RWPE2 (cell line): Measurements from ENCODE around the gene PPP1R16B.

Experiments used
- ATAC-seq: fragments of 200-7000 bp; cut with Tn5 transposase; 3 replicates; pipeline ENCODE4 v1.9.1; 2021; ENCODE audit warnings: low read depth
- DNase-seq: peaks from one replicate; pipeline ENCODE4 v3.0.0-alpha.2; 2020; ENCODE audit warnings: low spot score
- H3K27ac ChIP-seq: fragments of 450-650 bp; 2 replicates; pipeline ENCODE4 v1.5.1; 2017; ENCODE audit warnings: mild to moderate bottlenecking; ENCODE audit not compliant: poor library complexity, severe bottlenecking
- H3K27me3 ChIP-seq: fragments of 250-450 bp; sonication (Bioruptor Pico); 2 replicates; pipeline ENCODE4 v1.5.1; 2021; ENCODE audit warnings: mild to moderate bottlenecking, moderate library complexity; ENCODE audit not compliant: insufficient read depth, poor library complexity, severe bottlenecking
- H3K36me3 ChIP-seq: fragments of 250-450 bp; sonication (Bioruptor Pico); 2 replicates; pipeline ENCODE4 v1.5.1; 2020; ENCODE audit warnings: low read depth, mild to moderate bottlenecking, moderate library complexity
- H3K4me1 ChIP-seq: fragments of 250-450 bp; sonication (Bioruptor Pico); 2 replicates; pipeline ENCODE4 v1.5.1; 2021; ENCODE audit warnings: mild to moderate bottlenecking, moderate library complexity; ENCODE audit not compliant: insufficient read depth, poor library complexity, severe bottlenecking
- H3K4me3 ChIP-seq: fragments of 250-450 bp; sonication (Bioruptor Pico); 2 replicates; pipeline ENCODE4 v1.5.1; 2021; ENCODE audit warnings: mild to moderate bottlenecking, moderate library complexity; ENCODE audit not compliant: severe bottlenecking
- H3K9me3 ChIP-seq: fragments of 250-450 bp; sonication (Bioruptor Pico); 2 replicates; pipeline ENCODE4 v1.5.1; 2021; ENCODE audit warnings: mild to moderate bottlenecking, moderate library complexity; ENCODE audit not compliant: severe bottlenecking
- TF ChIP-seq, protein P1 (sequence below): fragments of 450-650 bp; IDR thresholded peaks from one replicate; pipeline ENCODE4 v1.5.1; 2017; ENCODE audit warnings: mild to moderate bottlenecking, moderate library complexity; ENCODE audit not compliant: poor library complexity, severe bottlenecking

PPP1R16B gene

GRCh38 chr20:38919683-38920082 lies 114.2 kb downstream of the PPP1R16B start:
- H3K9me3 ChIP-seq: no peaks in the 10 kb centered on the region
- TF ChIP-seq, protein P1, sequence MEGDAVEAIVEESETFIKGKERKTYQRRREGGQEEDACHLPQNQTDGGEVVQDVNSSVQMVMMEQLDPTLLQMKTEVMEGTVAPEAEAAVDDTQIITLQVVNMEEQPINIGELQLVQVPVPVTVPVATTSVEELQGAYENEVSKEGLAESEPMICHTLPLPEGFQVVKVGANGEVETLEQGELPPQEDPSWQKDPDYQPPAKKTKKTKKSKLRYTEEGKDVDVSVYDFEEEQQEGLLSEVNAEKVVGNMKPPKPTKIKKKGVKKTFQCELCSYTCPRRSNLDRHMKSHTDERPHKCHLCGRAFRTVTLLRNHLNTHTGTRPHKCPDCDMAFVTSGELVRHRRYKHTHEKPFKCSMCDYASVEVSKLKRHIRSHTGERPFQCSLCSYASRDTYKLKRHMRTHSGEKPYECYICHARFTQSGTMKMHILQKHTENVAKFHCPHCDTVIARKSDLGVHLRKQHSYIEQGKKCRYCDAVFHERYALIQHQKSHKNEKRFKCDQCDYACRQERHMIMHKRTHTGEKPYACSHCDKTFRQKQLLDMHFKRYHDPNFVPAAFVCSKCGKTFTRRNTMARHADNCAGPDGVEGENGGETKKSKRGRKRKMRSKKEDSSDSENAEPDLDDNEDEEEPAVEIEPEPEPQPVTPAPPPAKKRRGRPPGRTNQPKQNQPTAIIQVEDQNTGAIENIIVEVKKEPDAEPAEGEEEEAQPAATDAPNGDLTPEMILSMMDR: no peak
- no peak for ATAC-seq
- H3K4me1 ChIP-seq: no peaks in the 10 kb centered on the region
- DNase-seq: no peak
- H3K36me3 ChIP-seq: no peaks in the 10 kb centered on the region
- no peak overlapping the region for H3K4me3 ChIP-seq
- peaks cover 5% of the 10 kb centered on the region for H3K27me3 ChIP-seq
- H3K27ac ChIP-seq: no peak overlapping the region

DNA sequence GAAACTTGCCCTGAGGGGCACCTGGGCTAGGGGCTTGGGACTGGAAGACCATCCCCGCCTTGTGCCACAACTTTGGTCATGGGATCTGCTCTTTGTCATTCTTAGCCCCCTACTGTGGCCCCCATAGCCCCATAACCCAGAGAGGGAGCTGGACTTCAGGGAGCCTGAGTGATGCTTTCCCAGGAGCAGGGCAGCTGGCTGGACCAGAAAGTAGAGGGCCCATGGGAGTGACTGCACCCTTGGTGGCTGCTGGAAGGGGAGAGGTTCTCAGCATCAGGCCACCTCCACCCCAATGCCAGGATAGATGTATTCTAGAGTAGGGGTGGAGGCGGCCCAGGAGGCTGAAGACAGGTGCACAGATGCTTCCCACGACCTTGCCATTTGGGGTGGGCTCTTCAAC lies 114.9 kb downstream of the PPP1R16B start:
- Histone ChIP-seq H3K27ac (no peak overlapping the region), H3K27me3 (peaks cover 5% of the 10 kb centered on the region), H3K9me3 (no peaks in the 10 kb centered on the region), H3K4me3 (no peak overlapping the region), H3K36me3 (no peaks in the 10 kb centered on the region), H3K4me1 (no peaks in the 10 kb centered on the region)
- ATAC-seq (0 out of 3 replicates have a peak, but pooled peaks have one; percentile 6), DNase-seq (no peak)
- TF ChIP-seq, protein P1: no peak

- DNase-seq (no peak), ATAC-seq (0 out of 3 replicates have a peak, but pooled peaks have one; percentile 13)
- Histone ChIP-seq H3K4me3 (no peak overlapping the region), H3K36me3 (no peaks in the 10 kb centered on the region), H3K27me3 (peaks cover 5% of the 10 kb centered on the region), H3K9me3 (no peaks in the 10 kb centered on the region), H3K27ac (no peak overlapping the region), H3K4me1 (no peaks in the 10 kb centered on the region)
- TF ChIP-seq, protein P1: no peak
These were observed 115.4 kb downstream of the PPP1R16B start for GRCh38 chr20:38920851-38921250.

GRCh38 chr20:38924718-38925117 lies 119.2 kb downstream of the PPP1R16B start:
- no peak for ATAC-seq
- Histone ChIP-seq H3K9me3 (no peaks in the 10 kb centered on the region), H3K27ac (no peak overlapping the region), H3K27me3 (peaks cover 5% of the 10 kb centered on the region), H3K36me3 (peaks cover 8% of the 10 kb centered on the region), H3K4me3 (no peak overlapping the region), H3K4me1 (peaks cover 13% of the 10 kb centered on the region)
- DNase-seq: no peak
- TF ChIP-seq, protein P1: no peak

DNA sequence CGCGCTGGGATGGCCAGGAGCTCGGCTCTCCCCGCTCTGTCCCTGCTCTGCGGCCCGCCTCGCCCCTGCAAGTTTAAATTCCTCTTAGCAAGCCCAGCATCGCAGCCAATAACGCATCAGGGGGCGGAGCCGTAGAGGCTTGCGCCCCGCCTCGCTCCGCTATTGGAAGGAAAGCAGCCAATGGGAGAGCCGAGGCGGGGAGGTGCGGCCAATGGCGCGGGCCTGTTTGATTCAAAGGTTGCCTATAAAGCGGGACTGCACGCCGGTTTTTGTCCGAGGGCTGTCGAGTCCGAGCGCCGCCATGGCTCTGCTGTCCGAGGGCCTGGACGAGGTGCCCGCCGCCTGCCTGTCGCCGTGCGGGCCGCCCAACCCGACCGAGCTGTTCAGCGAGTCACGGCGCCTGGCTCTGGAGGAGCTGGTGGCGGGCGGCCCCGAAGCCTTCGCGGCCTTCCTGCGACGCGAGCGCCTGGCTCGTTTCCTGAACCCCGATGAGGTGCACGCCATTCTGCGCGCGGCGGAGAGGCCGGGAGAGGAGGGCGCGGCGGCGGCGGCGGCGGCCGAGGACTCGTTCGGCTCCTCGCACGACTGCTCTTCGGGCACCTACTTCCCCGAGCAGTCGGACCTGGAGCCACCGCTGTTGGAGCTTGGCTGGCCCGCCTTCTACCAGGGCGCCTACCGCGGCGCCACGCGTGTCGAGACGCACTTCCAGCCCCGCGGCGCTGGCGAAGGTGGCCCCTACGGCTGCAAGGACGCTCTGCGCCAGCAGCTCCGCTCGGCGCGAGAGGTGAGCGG lies 120.8 kb downstream of the PPP1R16B start, which contains the start of gene FAM83D:
Gene FAM83D (plus strand): TSS at position 276 of the 792 bp plus-strand sequence. CDS start 26 bp downstream, at position 302.
- ATAC-seq (peak; percentile 91), DNase-seq (peak; percentile 100)
- Histone ChIP-seq H3K27me3 (peaks cover under 1% of the 10 kb centered on the region), H3K4me3 (peak within 1 kb of the TSS; percentile 79), H3K9me3 (no peaks in the 10 kb centered on the region), H3K27ac (peak within 1 kb of the TSS; percentile 44), H3K4me1 (peaks cover 15% of the 10 kb centered on the region), H3K36me3 (peaks cover 11% of the 10 kb centered on the region)
- TF ChIP-seq, protein P1: peak; percentile 97
